DND-41 (cell line): ENCODE data around the gene VLDLR.
"Not testable (repeated sequence)": the region's sequence is repeated elsewhere in the genome, so short reads cannot be mapped to it uniquely, and the experiment has no call there.

Source experiments
- ATAC-seq: fragments of 200-7000 bp; cut with Tn5 transposase; 3 replicates; pipeline ENCODE4 v1.9.1; 2021; ENCODE audit warnings: low read depth; ENCODE audit not compliant: insufficient read depth
- DNase-seq: peaks from one replicate; pipeline ENCODE4 v3.0.0-alpha.2; 2020
- H2AFZ ChIP-seq: 2 replicates; pipeline ENCODE4 v1.6.0; 2012; ENCODE audit warnings: low read depth, low read length
- H3K27ac ChIP-seq: 2 replicates; pipeline ENCODE4 v1.5.1; 2012; ENCODE audit warnings: low read length, inconsistent platforms
- H3K27me3 ChIP-seq: fragments of 200-600 bp; sonication (generic); 2 replicates; pipeline ENCODE4 v1.6.0; 2012; ENCODE audit warnings: low read length, mild to moderate bottlenecking, inconsistent platforms; ENCODE audit not compliant: insufficient read depth, poor library complexity
- H3K36me3 ChIP-seq: 2 replicates; pipeline ENCODE4 v1.5.1; 2012; ENCODE audit warnings: low read length, inconsistent platforms; ENCODE audit not compliant: insufficient read depth
- H3K4me1 ChIP-seq: 2 replicates; pipeline ENCODE4 v1.5.1; 2012; ENCODE audit warnings: mild to moderate bottlenecking, low read length; ENCODE audit not compliant: insufficient read depth
- H3K4me2 ChIP-seq: 2 replicates; pipeline ENCODE4 v1.6.0; 2012; ENCODE audit warnings: mild to moderate bottlenecking, moderate library complexity, low read length, inconsistent platforms; ENCODE audit not compliant: insufficient read depth
- H3K4me3 ChIP-seq, 2 experiments: fragments of 200-600 bp in 1 of 2; shearing (Covaris generic) in 1 of 2; 2 replicates each; pipeline ENCODE4 v1.5.1; 2012 to 2016; ENCODE audit warnings: inconsistent platforms in 2 of 2, low read length in 2 of 2, mild to moderate bottlenecking in 2 of 2, low read depth in 1 of 2, moderate library complexity in 1 of 2
- H3K79me2 ChIP-seq: 2 replicates; pipeline ENCODE4 v1.6.0; 2012; ENCODE audit warnings: low read length, inconsistent platforms; ENCODE audit not compliant: insufficient read depth
- H3K9ac ChIP-seq: 2 replicates; pipeline ENCODE4 v1.6.0; 2012; ENCODE audit warnings: low read depth, mild to moderate bottlenecking, inconsistent platforms, low read length, moderate library complexity
- H3K9me3 ChIP-seq: 2 replicates; pipeline ENCODE4 v1.5.1; 2012; ENCODE audit warnings: low read length, moderate library complexity, mild to moderate bottlenecking, inconsistent platforms; ENCODE audit not compliant: insufficient read depth, severe bottlenecking
- H4K20me1 ChIP-seq: 2 replicates; pipeline ENCODE4 v1.6.0; 2012; ENCODE audit warnings: low read length; ENCODE audit not compliant: insufficient read depth
- EZH2 ChIP-seq: IDR thresholded peaks from 3 replicates; pipeline ENCODE4 v1.6.1; 2012; ENCODE audit warnings: borderline replicate concordance, low read depth, mild to moderate bottlenecking, moderate library complexity, low read length, inconsistent platforms; ENCODE audit not compliant: severe bottlenecking
- TF ChIP-seq, protein P1 (sequence below): IDR thresholded peaks from 2 replicates; pipeline ENCODE4 v1.5.1; 2012; ENCODE audit warnings: borderline replicate concordance, low read length, moderate library complexity, mild to moderate bottlenecking; ENCODE audit not compliant: poor library complexity, severe bottlenecking; ENCODE audit errors: extremely low read depth

The VLDLR gene

GRCh38 chr9:2700909-2701550 lies 79.4 kb downstream of the VLDLR start:
- Histone ChIP-seq H3K36me3 (no peaks in the 10 kb centered on the region), H2AFZ (no peak overlapping the region), H3K79me2 (no peaks in the 10 kb centered on the region), H3K9me3 (no peaks in the 10 kb centered on the region), H3K27ac (no peak overlapping the region), H3K4me2 (no peak overlapping the region), H4K20me1 (no peaks in the 10 kb centered on the region), H3K27me3 (no peaks in the 10 kb centered on the region), H3K4me1 (no peaks in the 10 kb centered on the region), H3K4me3 (no peak overlapping the region), H3K9ac (no peak overlapping the region)
- no peak for ATAC-seq
- no peak for TF ChIP-seq EZH2
- TF ChIP-seq, protein P1, sequence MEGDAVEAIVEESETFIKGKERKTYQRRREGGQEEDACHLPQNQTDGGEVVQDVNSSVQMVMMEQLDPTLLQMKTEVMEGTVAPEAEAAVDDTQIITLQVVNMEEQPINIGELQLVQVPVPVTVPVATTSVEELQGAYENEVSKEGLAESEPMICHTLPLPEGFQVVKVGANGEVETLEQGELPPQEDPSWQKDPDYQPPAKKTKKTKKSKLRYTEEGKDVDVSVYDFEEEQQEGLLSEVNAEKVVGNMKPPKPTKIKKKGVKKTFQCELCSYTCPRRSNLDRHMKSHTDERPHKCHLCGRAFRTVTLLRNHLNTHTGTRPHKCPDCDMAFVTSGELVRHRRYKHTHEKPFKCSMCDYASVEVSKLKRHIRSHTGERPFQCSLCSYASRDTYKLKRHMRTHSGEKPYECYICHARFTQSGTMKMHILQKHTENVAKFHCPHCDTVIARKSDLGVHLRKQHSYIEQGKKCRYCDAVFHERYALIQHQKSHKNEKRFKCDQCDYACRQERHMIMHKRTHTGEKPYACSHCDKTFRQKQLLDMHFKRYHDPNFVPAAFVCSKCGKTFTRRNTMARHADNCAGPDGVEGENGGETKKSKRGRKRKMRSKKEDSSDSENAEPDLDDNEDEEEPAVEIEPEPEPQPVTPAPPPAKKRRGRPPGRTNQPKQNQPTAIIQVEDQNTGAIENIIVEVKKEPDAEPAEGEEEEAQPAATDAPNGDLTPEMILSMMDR = no peak
- no peak for DNase-seq

DNA sequence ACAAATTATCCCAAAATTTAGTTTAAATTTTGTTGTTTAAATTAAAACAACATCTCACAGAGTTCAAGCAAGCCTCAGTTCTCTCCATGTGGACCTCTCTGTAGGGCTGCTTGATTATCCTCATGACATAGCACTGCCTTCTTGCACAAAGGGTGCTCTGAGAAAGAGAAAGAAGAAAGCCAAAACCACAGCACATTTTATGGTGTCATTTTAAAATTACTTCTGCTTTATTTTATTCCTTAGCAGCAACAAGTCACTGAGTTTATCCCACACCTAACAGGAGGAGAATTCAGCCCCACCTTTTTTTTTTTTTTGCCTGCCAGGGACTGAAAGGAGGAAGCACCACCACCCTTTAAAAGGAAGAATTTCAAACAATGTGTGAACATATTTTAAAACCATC lies 82.9 kb downstream of the VLDLR start:
- no peak for TF ChIP-seq EZH2
- TF ChIP-seq, protein P1 = no peak
- Histone ChIP-seq H4K20me1 (no peaks in the 10 kb centered on the region), H3K36me3 (no peaks in the 10 kb centered on the region), H3K79me2 (no peaks in the 10 kb centered on the region), H3K4me3 (no peak overlapping the region), H3K9me3 (no peaks in the 10 kb centered on the region), H2AFZ (no peak overlapping the region), H3K9ac (no peak overlapping the region), H3K4me2 (no peak overlapping the region), H3K27me3 (no peaks in the 10 kb centered on the region), H3K27ac (no peak overlapping the region), H3K4me1 (no peaks in the 10 kb centered on the region)
- DNase-seq (no peak), ATAC-seq (no peak)

GRCh38 chr9:2707256-2707655 lies 85.7 kb downstream of the VLDLR start:
- not testable (repeated sequence) for H3K9ac ChIP-seq, H3K4me1 ChIP-seq, H3K4me3 ChIP-seq, H3K36me3 ChIP-seq, DNase-seq, H3K27me3 ChIP-seq, H3K27ac ChIP-seq, H3K9me3 ChIP-seq, H3K4me2 ChIP-seq, H2AFZ ChIP-seq, ATAC-seq, H4K20me1 ChIP-seq, H3K79me2 ChIP-seq
